ENCODE data around the gene RFX3.

The RFX3 gene

GRCh38 chr9:3513265-3513818, 12.5 kb downstream of the RFX3 start:
- DNase-seq (ENCODE audit: low spot score), result no peak

GRCh38 chr9:3511551-3511950, 14.2 kb downstream of the RFX3 start:
- no peak for DNase-seq (ENCODE audit: low spot score)

- no peak for DNase-seq (ENCODE audit: low spot score)
These were observed 15.0 kb downstream of the RFX3 start for GRCh38 chr9:3510796-3511195.

- no peak for DNase-seq (ENCODE audit: low spot score)
These were observed 15.9 kb downstream of the RFX3 start for GRCh38 chr9:3509926-3510325.

GRCh38 chr9:3508521-3509291, 17.1 kb downstream of the RFX3 start:
- DNase-seq (ENCODE audit: low spot score), result no peak

GRCh38 chr9:3508078-3508431, 17.7 kb downstream of the RFX3 start:
- no peak for DNase-seq (ENCODE audit: low spot score)

GRCh38 chr9:3507395-3508077, 18.3 kb downstream of the RFX3 start:
- no peak for DNase-seq (ENCODE audit: low spot score)

- no peak for DNase-seq (ENCODE audit: low spot score)
These were observed 19.6 kb downstream of the RFX3 start for GRCh38 chr9:3506164-3506563.

GRCh38 chr9:3502560-3503398, 23.0 kb downstream of the RFX3 start:
- no peak for DNase-seq (ENCODE audit: low spot score)

- no peak for DNase-seq (ENCODE audit: low spot score)
These were observed 25.8 kb downstream of the RFX3 start for GRCh38 chr9:3500044-3500443.

- DNase-seq (ENCODE audit: low spot score), result no peak
These were observed 27.1 kb downstream of the RFX3 start for GRCh38 chr9:3498691-3499090.

GRCh38 chr9:3497857-3498256, 27.9 kb downstream of the RFX3 start:
- DNase-seq (ENCODE audit: low spot score), result no peak

GRCh38 chr9:3497401-3497800, 28.4 kb downstream of the RFX3 start:
- DNase-seq (ENCODE audit: low spot score), result no peak

- no peak for DNase-seq (ENCODE audit: low spot score)
These were observed 29.9 kb downstream of the RFX3 start for GRCh38 chr9:3495855-3496254.

- DNase-seq (ENCODE audit: low spot score), result no peak
These were observed 33.6 kb downstream of the RFX3 start for GRCh38 chr9:3492214-3492613.

- no peak for DNase-seq (ENCODE audit: low spot score)
These were observed 34.4 kb downstream of the RFX3 start for GRCh38 chr9:3491450-3491849.

- DNase-seq (ENCODE audit: low spot score), result no peak
These were observed 34.8 kb downstream of the RFX3 start for GRCh38 chr9:3490957-3491356.

GRCh38 chr9:3482578-3482977, 43.2 kb downstream of the RFX3 start:
- DNase-seq (ENCODE audit: low spot score), result no peak

- DNase-seq (ENCODE audit: low spot score), result no peak
These were observed 45.5 kb downstream of the RFX3 start for GRCh38 chr9:3480353-3480655.

GRCh38 chr9:3479514-3480352, 46.1 kb downstream of the RFX3 start:
- DNase-seq (ENCODE audit: low spot score), result no peak

GRCh38 chr9:3478549-3478953, 47.2 kb downstream of the RFX3 start:
- peak; percentile 28 for DNase-seq (ENCODE audit: low spot score)
